B cell (primary cell): Measurements from ENCODE around the gene CALN1. TPM values are rescaled to one million over a fixed set of nuclear protein-coding genes. Genes with fewer than 3 reads are reported as not detected.

Source experiments
- ATAC-seq: fragments of 200-7000 bp; cut with Tn5 transposase; one replicate; pipeline ENCODE4 v1.10.0; 2021; ENCODE audit warnings: low read depth, mild to moderate bottlenecking, moderate number of reproducible peaks, moderate library complexity
- CTCF ChIA-PET: fragments of 350-600 bp; sonication (Branson Sonifier 250); formaldehyde crosslinking; loops from one replicate; lab custom pipeline; 2021; ENCODE audit warnings: antibody characterized with exemption, inconsistent platforms; lab: Charles Lee
- POLR2A ChIA-PET: fragments of 350-600 bp; sonication (Branson Sonifier 250); formaldehyde crosslinking; loops from one replicate; lab custom pipeline; 2021; ENCODE audit warnings: antibody characterized with exemption; lab: Charles Lee
- DNase-seq: peaks from one replicate; pipeline ENCODE4 v3.0.0; 2013
- H2AFZ ChIP-seq: 2 replicates; pipeline ENCODE4 v1.6.1; 2012; ENCODE audit warnings: mild to moderate bottlenecking, low read depth, low read length; ENCODE audit not compliant: insufficient read depth, poor library complexity, severe bottlenecking
- H3K27ac ChIP-seq, 2 donors: 1 replicate in 1 of 2; 2 replicates in 1 of 2; pipeline ENCODE4 v1.5.1; 2012 to 2013; ENCODE audit warnings: low read length in 2 of 2, mild to moderate bottlenecking in 2 of 2, moderate library complexity in 1 of 2
- H3K27me3 ChIP-seq, 4 experiments: fragments of 200-600 bp in 1 of 4; sonication (generic) in 1 of 4; replicated peaks in 1 of 4; 1 replicate in 2 of 4; 2 replicates in 2 of 4; pipeline versions ENCODE4 v1.6.1 to v1.7.0; 2013 to 2016; ENCODE audit warnings: low read length in 3 of 4, mild to moderate bottlenecking in 2 of 4, mixed read lengths in 1 of 4, moderate library complexity in 1 of 4; ENCODE audit not compliant: insufficient read depth in 4 of 4, control insufficient read depth in 3 of 4; ENCODE audit errors: control extremely low read depth in 1 of 4
- H3K36me3 ChIP-seq, 2 experiments: replicated peaks in 1 of 2; 1 replicate in 1 of 2; 2 replicates in 1 of 2; pipeline versions ENCODE4 v1.6.1 to v1.7.1; 2013; ENCODE audit warnings: low read length in 1 of 2; ENCODE audit not compliant: insufficient read depth in 2 of 2, control insufficient read depth in 1 of 2; ENCODE audit errors: control extremely low read depth in 1 of 2, extremely low read depth in 1 of 2
- H3K4me1 ChIP-seq, 2 donors: fragments of 200-600 bp in 1 of 2; sonication (generic) in 1 of 2; 1 replicate in 1 of 2; 2 replicates in 1 of 2; pipeline versions ENCODE4 v1.5.1 to v1.6.1; 2013 to 2017; ENCODE audit warnings: low read length in 2 of 2; ENCODE audit not compliant: control insufficient read depth in 2 of 2, insufficient read depth in 2 of 2
- H3K4me2 ChIP-seq: replicated peaks from 2 replicates; pipeline ENCODE3; 2012; ENCODE audit warnings: mild to moderate bottlenecking, low read depth, low read length; ENCODE audit not compliant: poor library complexity, severe bottlenecking
- H3K4me3 ChIP-seq, 5 experiments: fragments of 200-600 bp in 1 of 5; sonication (generic) in 1 of 5; 1 replicate in 3 of 5; 2 replicates in 2 of 5; pipeline versions ENCODE4 v1.5.1 to v1.7.0; 2011 to 2016; ENCODE audit warnings: low read length in 4 of 5, mild to moderate bottlenecking in 4 of 5, low read depth in 2 of 5, control low read depth in 1 of 5, moderate library complexity in 1 of 5; ENCODE audit not compliant: insufficient read depth in 1 of 5; ENCODE audit errors: control extremely low read depth in 1 of 5, extremely low read depth in 1 of 5
- H3K79me2 ChIP-seq: fragments of 200-600 bp; sonication (generic); one replicate; pipeline ENCODE4 v1.6.0; 2016; ENCODE audit warnings: low read length; ENCODE audit not compliant: control insufficient read depth, insufficient read depth
- H3K9ac ChIP-seq: fragments of 200-600 bp; sonication (generic); 2 replicates; pipeline ENCODE4 v1.6.1; 2017; ENCODE audit warnings: mild to moderate bottlenecking, low read length, moderate library complexity
- H3K9me3 ChIP-seq, 3 donors: one replicate each; pipeline versions ENCODE4 v1.6.1 to v1.7.1; 2013; ENCODE audit warnings: low read length in 2 of 3; ENCODE audit not compliant: control insufficient read depth in 2 of 3, insufficient read depth in 1 of 3; ENCODE audit errors: control extremely low read depth in 1 of 3
- H4K20me1 ChIP-seq: 2 replicates; pipeline ENCODE4 v1.6.0; 2012; ENCODE audit warnings: mild to moderate bottlenecking, low read length; ENCODE audit not compliant: insufficient read depth, control insufficient read depth, poor library complexity, severe bottlenecking
- H3K27ac Mint-ChIP-seq: one replicate; pipeline ENCODE4 v1.8.0; 2021; ENCODE audit warnings: mixed read lengths
- H3K27me3 Mint-ChIP-seq: one replicate; pipeline ENCODE4 v1.8.0; 2021; ENCODE audit warnings: mixed read lengths
- H3K4me1 Mint-ChIP-seq: one replicate; pipeline ENCODE4 v1.8.0; 2021; ENCODE audit warnings: mixed read lengths
- H3K4me3 Mint-ChIP-seq: one replicate; pipeline ENCODE4 v1.8.0; 2021; ENCODE audit warnings: mixed read lengths
- H3K9me3 Mint-ChIP-seq: one replicate; pipeline ENCODE4 v1.8.0; 2022; ENCODE audit warnings: mixed read lengths; ENCODE audit not compliant: insufficient read depth
- CTCF ChIP-seq: fragments of 200-600 bp; IDR thresholded peaks from one replicate; pipeline ENCODE4 v1.8.0; 2022; ENCODE audit warnings: antibody characterized with exemption, mild to moderate bottlenecking
- EZH2 ChIP-seq: IDR thresholded peaks from 2 replicates; pipeline ENCODE4 v1.6.1; 2012; ENCODE audit warnings: borderline replicate concordance, low read depth, mild to moderate bottlenecking, moderate library complexity, low read length; ENCODE audit not compliant: insufficient read depth, poor library complexity, severe bottlenecking
- WGBS: methylation state at CpG from one replicate; pipeline ENCODE4 v1.1.5; 2013; ENCODE audit warnings: missing lambda C conversion rate; ENCODE audit not compliant: insufficient coverage; 5-methylcytosine and 5-hydroxymethylcytosine counted together
- intact Hi-C: fragments of 100-400 bp; cut with micrococcal nuclease; formaldehyde crosslinking; loops from one replicate; pipeline ENCODE4 v1.10.0; 2022
- polyA plus RNA-seq: library from polyadenylated mRNA; depleted of rRNA; stranded (reverse); fragments of >200 nt; gene quantifications from 2 replicates; pipeline ENCODE4 v1.2.3, GENCODE V29; 2012
- total RNA-seq, 2 donors: library from RNA; stranded (reverse); fragments of 120-200 nt in 1 of 2; gene quantifications; 1 replicate in 1 of 2; 2 replicates in 1 of 2; pipeline versions ENCODE4 v1.2.3 to v1.2.4, GENCODE V29; 2013 to 2022

CALN1 gene
- total and polyA plus RNA-seq, 2 donors (not counting 1 experiment from before 2014, with no cell fraction given): not detected

- no peaks in the 10 kb centered on the region for H3K79me2 ChIP-seq
- Mint-ChIP-seq H3K4me1 (no peaks in the 10 kb centered on the region), H3K27me3 (no peaks in the 10 kb centered on the region), H3K9me3 (peaks cover 4% of the 10 kb centered on the region), H3K4me3 (no peak overlapping the region), H3K27ac (no peak overlapping the region)
- no peak overlapping the region for H2AFZ ChIP-seq
- 96% methylated on average over 6 of the region's 9 CpGs for WGBS
- H3K4me1 ChIP-seq: no peaks in the 10 kb centered on the region
- H4K20me1 ChIP-seq: no peaks in the 10 kb centered on the region
- H3K27me3 ChIP-seq: no peaks in the 10 kb centered on the region
- ATAC-seq: no peak
- no peaks in the 10 kb centered on the region for H3K36me3 ChIP-seq
- H3K27ac ChIP-seq: no peak overlapping the region
- no peak overlapping the region for H3K4me2 ChIP-seq
- H3K9ac ChIP-seq: no peak overlapping the region
- ChIA-PET CTCF (interaction anchor here (0.6 kb wide), 1 partner anchor 603 kb away, joined by 3 read pairs; no protein-coding TSS in a partner anchor), POLR2A (no interaction called here)
- no peak for TF ChIP-seq EZH2
- no peaks in the 10 kb centered on the region for H3K9me3 ChIP-seq
- H3K4me3 ChIP-seq: no peak overlapping the region
- intact Hi-C loops: no loop called here
- DNase-seq: no peak
These were observed 228.3 kb downstream of the CALN1 start for GRCh38 chr7:72183835-72184234.

- Histone ChIP-seq H2AFZ (no peak overlapping the region), H3K4me2 (no peak overlapping the region), H4K20me1 (no peaks in the 10 kb centered on the region), H3K27me3 (no peaks in the 10 kb centered on the region), H3K27ac (no peak overlapping the region), H3K4me3 (no peak overlapping the region), H3K36me3 (no peaks in the 10 kb centered on the region), H3K9ac (no peak overlapping the region), H3K4me1 (no peaks in the 10 kb centered on the region), H3K79me2 (no peaks in the 10 kb centered on the region), H3K9me3 (no peaks in the 10 kb centered on the region)
- Mint-ChIP-seq H3K9me3 (peaks cover 4% of the 10 kb centered on the region), H3K4me3 (no peak overlapping the region), H3K4me1 (no peaks in the 10 kb centered on the region), H3K27me3 (no peaks in the 10 kb centered on the region), H3K27ac (no peak overlapping the region)
- ATAC-seq: no peak
- ChIA-PET POLR2A (no interaction called here), CTCF (no interaction called here)
- WGBS: 15% methylated on average over 4 of the region's 4 CpGs
- DNase-seq: no peak
- TF ChIP-seq EZH2: no peak
- TF ChIP-seq CTCF: no peak
- intact Hi-C loops: no loop called here
These were observed 230.1 kb downstream of the CALN1 start for GRCh38 chr7:72182036-72182435.
